ENCODE data around the gene SNAI1. TPM values are rescaled to one million over a fixed set of nuclear protein-coding genes. Genes with fewer than 3 reads are reported as not detected.

Gene SNAI1
- total RNA-seq, 4 donors from 2014 or later, result 0.32 to 0.41 (median 0.40) TPM; not detected in 1

DNA sequence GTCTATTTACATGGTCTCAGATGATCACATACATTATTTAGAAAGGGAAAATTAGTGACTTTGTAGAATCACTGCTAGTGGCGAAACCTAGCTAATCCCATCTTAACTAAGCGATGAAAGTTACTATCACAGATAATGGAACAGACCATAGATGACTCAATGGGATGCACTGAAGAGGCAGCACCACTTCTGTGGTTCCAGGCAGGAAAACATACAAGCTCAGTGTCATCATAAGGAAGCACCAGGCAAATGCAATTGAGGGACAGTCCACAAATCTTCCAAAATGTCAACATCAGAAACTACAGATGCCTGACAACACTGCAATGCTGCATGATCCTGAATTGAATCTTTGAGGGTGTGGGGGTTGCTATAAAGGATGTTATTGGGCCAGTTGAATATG, 15.9 kb upstream of the SNAI1 start:
- H3K4me3 ChIP-seq, result no peak overlapping the region
- in situ Hi-C loops (cut with MboI; ENCODE audit: low pct_ligation_motif_present in 1 of 4, low pct_unique_long_range_greater_than_20kb in 1 of 4, low sequenced_read_pairs in 3 of 4) (no loop called here), intact Hi-C loops (cut with DNase I; ENCODE audit: low total_unique reads) (no loop called here)
- no peak overlapping the region for H3K27ac ChIP-seq
- peaks cover 2 to 14% (median 9%) of the 10 kb centered on the region in 4 donors for H3K4me1 ChIP-seq
- TF ChIP-seq EP300 (IDR thresholded peaks at IDR 0.05; ENCODE audit: low read depth) (no peak), POLR2A (IDR thresholded peaks at IDR 0.05) (no peak)
- H3K27me3 ChIP-seq, result no peaks in the 10 kb centered on the region
- DNase-seq, result no peak
- no peaks in the 10 kb centered on the region for H3K9me3 ChIP-seq
- whole genome bisulfite sequencing, 2 donors (ENCODE audit: low coverage in 1 of 2), result 96 to 100% methylated on average over 1 to 2 of the region's 2 CpGs
- H3K36me3 ChIP-seq, result no peaks in the 10 kb centered on the region

GRCh38 chr20:49969234-49969633, 13.5 kb upstream of the SNAI1 start:
- no peak for DNase-seq
- Histone ChIP-seq H3K27me3 (no peaks in the 10 kb centered on the region), H3K4me3 (no peak overlapping the region), H3K9me3 (no peaks in the 10 kb centered on the region), H3K4me1 (peaks cover 2 to 14% (median 9%) of the 10 kb centered on the region in 4 donors), H3K27ac (peak overlapping the region in 2 of 4 donors; percentile 4 to 14), H3K36me3 (no peaks in the 10 kb centered on the region)
- TF ChIP-seq POLR2AphosphoS5 (IDR thresholded peaks at IDR 0.05) (no peak), POLR2A (IDR thresholded peaks at IDR 0.05) (no peak), EP300 (IDR thresholded peaks at IDR 0.05; ENCODE audit: low read depth) (no peak)
- TF ChIP-seq, protein P1, sequence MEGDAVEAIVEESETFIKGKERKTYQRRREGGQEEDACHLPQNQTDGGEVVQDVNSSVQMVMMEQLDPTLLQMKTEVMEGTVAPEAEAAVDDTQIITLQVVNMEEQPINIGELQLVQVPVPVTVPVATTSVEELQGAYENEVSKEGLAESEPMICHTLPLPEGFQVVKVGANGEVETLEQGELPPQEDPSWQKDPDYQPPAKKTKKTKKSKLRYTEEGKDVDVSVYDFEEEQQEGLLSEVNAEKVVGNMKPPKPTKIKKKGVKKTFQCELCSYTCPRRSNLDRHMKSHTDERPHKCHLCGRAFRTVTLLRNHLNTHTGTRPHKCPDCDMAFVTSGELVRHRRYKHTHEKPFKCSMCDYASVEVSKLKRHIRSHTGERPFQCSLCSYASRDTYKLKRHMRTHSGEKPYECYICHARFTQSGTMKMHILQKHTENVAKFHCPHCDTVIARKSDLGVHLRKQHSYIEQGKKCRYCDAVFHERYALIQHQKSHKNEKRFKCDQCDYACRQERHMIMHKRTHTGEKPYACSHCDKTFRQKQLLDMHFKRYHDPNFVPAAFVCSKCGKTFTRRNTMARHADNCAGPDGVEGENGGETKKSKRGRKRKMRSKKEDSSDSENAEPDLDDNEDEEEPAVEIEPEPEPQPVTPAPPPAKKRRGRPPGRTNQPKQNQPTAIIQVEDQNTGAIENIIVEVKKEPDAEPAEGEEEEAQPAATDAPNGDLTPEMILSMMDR (IDR thresholded peaks at IDR 0.05), result no peak
- intact Hi-C loops (cut with DNase I; ENCODE audit: low total_unique reads), result no loop called here
- in situ Hi-C loops (cut with MboI; ENCODE audit: low pct_ligation_motif_present in 1 of 4, low pct_unique_long_range_greater_than_20kb in 1 of 4, low sequenced_read_pairs in 3 of 4), result no loop called here
- 20 to 44% methylated on average over 3 of the region's 3 CpGs for WGBS, 2 donors (ENCODE audit: low coverage in 1 of 2)

DNA sequence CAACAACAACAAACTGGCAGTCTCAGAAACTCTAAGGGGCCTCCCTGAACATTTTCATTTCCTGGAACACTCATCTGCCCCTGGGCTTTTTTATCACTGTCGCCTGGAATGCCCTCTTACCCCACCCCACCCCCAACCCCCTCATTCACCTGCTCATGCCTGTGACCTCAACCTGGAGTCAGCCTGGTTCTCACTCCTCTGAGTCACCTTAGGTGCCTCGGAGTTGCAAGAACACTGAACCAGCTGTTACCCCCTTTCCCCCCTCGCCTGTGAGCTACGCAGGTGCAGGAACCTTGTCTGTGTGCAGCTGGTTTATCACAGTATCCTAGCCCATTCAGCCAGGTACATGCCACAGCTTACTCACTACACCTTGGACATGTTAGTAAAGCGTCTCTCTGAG, 12.8 kb upstream of the SNAI1 start:
- Histone ChIP-seq H3K4me1 (peaks cover 2 to 14% (median 9%) of the 10 kb centered on the region in 4 donors), H3K9me3 (no peaks in the 10 kb centered on the region), H3K27me3 (no peaks in the 10 kb centered on the region), H3K4me3 (no peak overlapping the region), H3K27ac (no peak overlapping the region), H3K36me3 (no peaks in the 10 kb centered on the region)
- WGBS, 2 donors (ENCODE audit: low coverage in 1 of 2), result 0 to 42% methylated on average over 1 to 5 of the region's 5 CpGs
- no peak for DNase-seq
- intact Hi-C loops (cut with DNase I; ENCODE audit: low total_unique reads) (no loop called here), in situ Hi-C loops (cut with MboI; ENCODE audit: low pct_ligation_motif_present in 1 of 4, low pct_unique_long_range_greater_than_20kb in 1 of 4, low sequenced_read_pairs in 3 of 4) (loop anchor here in 1 of 4 donors (10.0 kb wide), 1 partner anchor 195 kb away; no protein-coding TSS in a partner anchor)
- TF ChIP-seq POLR2AphosphoS5 (IDR thresholded peaks at IDR 0.05) (no peak), POLR2A (IDR thresholded peaks at IDR 0.05) (no peak), EP300 (IDR thresholded peaks at IDR 0.05; ENCODE audit: low read depth) (no peak)
- TF ChIP-seq, protein P1 (IDR thresholded peaks at IDR 0.05), result no peak

DNA sequence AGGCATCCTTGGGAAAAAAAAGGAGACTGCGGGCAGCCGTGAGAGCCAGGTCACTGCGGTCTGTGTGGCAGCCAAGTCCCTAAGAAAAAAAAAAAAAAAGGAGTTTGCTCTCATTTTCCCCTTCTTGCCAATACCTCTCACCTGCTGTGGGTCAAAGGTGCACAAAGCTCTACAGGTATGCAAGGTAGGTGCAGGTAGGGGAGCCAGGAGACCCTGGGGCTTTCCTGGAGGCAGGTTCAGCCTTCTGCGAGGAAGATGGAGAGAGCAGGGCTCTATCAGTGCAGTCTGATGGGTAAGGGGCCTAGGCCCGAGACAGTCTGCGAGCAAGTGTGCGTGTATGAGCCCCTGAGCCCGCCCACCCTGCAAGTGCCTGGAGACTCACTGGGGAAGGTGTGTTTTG, 12.3 kb upstream of the SNAI1 start:
- H3K4me3 ChIP-seq, result no peak overlapping the region
- peaks cover 2 to 14% (median 9%) of the 10 kb centered on the region in 4 donors for H3K4me1 ChIP-seq
- 77 to 89% methylated on average over 3 to 6 of the region's 8 CpGs for WGBS, 2 donors (ENCODE audit: low coverage in 1 of 2)
- TF ChIP-seq POLR2AphosphoS5 (IDR thresholded peaks at IDR 0.05) (no peak), EP300 (IDR thresholded peaks at IDR 0.05; ENCODE audit: low read depth) (no peak), POLR2A (IDR thresholded peaks at IDR 0.05) (no peak)
- TF ChIP-seq, protein P1 (IDR thresholded peaks at IDR 0.05), result no peak
- intact Hi-C loops (cut with DNase I; ENCODE audit: low total_unique reads) (no loop called here), in situ Hi-C loops (cut with MboI; ENCODE audit: low pct_ligation_motif_present in 1 of 4, low pct_unique_long_range_greater_than_20kb in 1 of 4, low sequenced_read_pairs in 3 of 4) (loop anchor here in 1 of 4 donors (10.0 kb wide), 1 partner anchor 194 kb away; no protein-coding TSS in a partner anchor)
- H3K27ac ChIP-seq, result no peak overlapping the region
- no peak for DNase-seq
- no peaks in the 10 kb centered on the region for H3K27me3 ChIP-seq
- no peaks in the 10 kb centered on the region for H3K9me3 ChIP-seq
- no peaks in the 10 kb centered on the region for H3K36me3 ChIP-seq

DNA sequence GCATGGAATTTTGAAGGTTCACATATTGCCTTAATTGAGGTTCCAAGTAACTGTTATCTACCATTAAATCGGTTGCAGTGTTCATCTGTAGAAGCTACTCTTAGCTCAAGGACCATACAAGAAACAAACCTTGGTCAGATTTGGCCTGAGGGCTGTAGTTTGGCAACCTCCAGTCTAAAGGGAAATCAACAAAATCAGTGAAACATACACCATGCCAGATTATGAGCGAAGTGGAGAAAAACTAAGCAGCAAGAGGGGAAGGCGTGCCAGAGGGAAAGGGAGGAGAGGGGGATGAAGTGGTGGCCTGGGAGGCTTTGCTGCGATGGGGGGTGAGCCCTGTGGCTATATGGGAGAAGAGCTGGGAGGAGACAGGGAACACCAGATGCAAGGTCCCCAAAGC, 8.8 kb upstream of the SNAI1 start:
- no peak for TF ChIP-seq POLR2A (IDR thresholded peaks at IDR 0.05)
- TF ChIP-seq POLR2AphosphoS5 (IDR thresholded peaks at IDR 0.05), result no peak
- TF ChIP-seq EP300 (IDR thresholded peaks at IDR 0.05; ENCODE audit: low read depth), result no peak
- TF ChIP-seq, protein P1 (IDR thresholded peaks at IDR 0.05), result no peak
- no peak overlapping the region for H3K27ac ChIP-seq
- DNase-seq, result no peak
- H3K27me3 ChIP-seq, result no peaks in the 10 kb centered on the region
- in situ Hi-C loops (cut with MboI; ENCODE audit: low pct_ligation_motif_present in 1 of 4, low pct_unique_long_range_greater_than_20kb in 1 of 4, low sequenced_read_pairs in 3 of 4), result loop anchor here in 1 of 4 donors (10.0 kb wide), 1 partner anchor 191 kb away; no protein-coding TSS in a partner anchor
- intact Hi-C loops (cut with DNase I; ENCODE audit: low total_unique reads), result no loop called here
- H3K4me1 ChIP-seq, result peaks cover 2 to 11% (median 8%) of the 10 kb centered on the region in 4 donors
- no peaks in the 10 kb centered on the region for H3K36me3 ChIP-seq
- 81 to 100% methylated on average over 1 to 4 of the region's 4 CpGs for WGBS, 2 donors (ENCODE audit: low coverage in 1 of 2)
- no peaks in the 10 kb centered on the region for H3K9me3 ChIP-seq
- H3K4me3 ChIP-seq, result no peak overlapping the region

Data from transverse colon (tissue), 4 donors.